Measurements from ENCODE around the gene LRCH3. TPM values are rescaled to one million over a fixed set of nuclear protein-coding genes. Genes with fewer than 3 reads are reported as not detected.

Gene LRCH3
- polyA plus RNA-seq, 1 donor from 2014 or later: 41.4 TPM

- peaks cover 30% of the 10 kb centered on the region for H3K79me2 ChIP-seq (replicated peaks; ENCODE audit: insufficient read depth, low read length)
- TF ChIP-seq MXI1 (conservative IDR thresholded peaks at IDR 0.05; ENCODE audit: poor library complexity, severe bottlenecking) (no peak), RAD21 (conservative IDR thresholded peaks at IDR 0.05) (no peak), EZH2 (IDR thresholded peaks at IDR 0.05; ENCODE audit: borderline replicate concordance, insufficient read depth, low read length, poor library complexity, severe bottlenecking) (no peak), CTCF (IDR thresholded peaks at IDR 0.05; ENCODE audit: poor library complexity, severe bottlenecking) (no peak), EP300 (conservative IDR thresholded peaks at IDR 0.05; ENCODE audit: poor library complexity, severe bottlenecking) (no peak), TAF1 (IDR thresholded peaks at IDR 0.05; ENCODE audit: low read depth) (no peak), POLR2AphosphoS5 (IDR thresholded peaks at IDR 0.05) (no peak), SMC3 (conservative IDR thresholded peaks at IDR 0.05; ENCODE audit: poor library complexity) (no peak), REST (IDR thresholded peaks at IDR 0.05; ENCODE audit: borderline replicate concordance) (no peak)
- H3K27me3 ChIP-seq (ENCODE audit: insufficient read depth, low read depth, low read length): no peaks in the 10 kb centered on the region
- no peaks in the 10 kb centered on the region for H3K9me2 ChIP-seq (ENCODE audit: insufficient read depth, low read length)
- peak overlapping the region; percentile 95 for H3K4me3 ChIP-seq (ENCODE audit: low read length)
- peaks cover 13% of the 10 kb centered on the region for H4K20me1 ChIP-seq (ENCODE audit: insufficient read depth)
- H3K9ac ChIP-seq (ENCODE audit: low read length): peak overlapping the region; percentile 92
- H3K9me3 ChIP-seq (ENCODE audit: low read length): no peaks in the 10 kb centered on the region
- H3K36me3 ChIP-seq (ENCODE audit: insufficient read depth, low read length): no peaks in the 10 kb centered on the region
- peaks cover 7% of the 10 kb centered on the region for H3F3A ChIP-seq (ENCODE audit: insufficient read depth, low read length, poor library complexity, severe bottlenecking)
- peak overlapping the region; percentile 85 for H3K4me2 ChIP-seq (ENCODE audit: low read length)
- peak overlapping the region; percentile 93 for H3K27ac ChIP-seq (ENCODE audit: low read length)
- peak overlapping the region; percentile 61 for H2AFZ ChIP-seq (ENCODE audit: low read depth, low read length)
These were observed 42.3 kb upstream of the LRCH3 start for GRCh38 chr3:197748597-197749314.

GRCh38 chr3:197749315-197749600 is 41.8 kb upstream of the LRCH3 start:
- Histone ChIP-seq H3K4me2 (ENCODE audit: low read length) (peak overlapping the region; percentile 85), H3K9me2 (ENCODE audit: insufficient read depth, low read length) (no peaks in the 10 kb centered on the region), H3K4me3 (ENCODE audit: low read length) (peak overlapping the region; percentile 95), H3K9me3 (ENCODE audit: low read length) (no peaks in the 10 kb centered on the region), H3K9ac (ENCODE audit: low read length) (peak overlapping the region; percentile 92), H4K20me1 (ENCODE audit: insufficient read depth) (peaks cover 13% of the 10 kb centered on the region), H3F3A (ENCODE audit: insufficient read depth, low read length, poor library complexity, severe bottlenecking) (peaks cover 7% of the 10 kb centered on the region), H3K79me2 (replicated peaks; ENCODE audit: insufficient read depth, low read length) (peaks cover 35% of the 10 kb centered on the region), H3K27ac (ENCODE audit: low read length) (peak overlapping the region; percentile 93), H3K36me3 (ENCODE audit: insufficient read depth, low read length) (no peaks in the 10 kb centered on the region), H3K27me3 (ENCODE audit: insufficient read depth, low read depth, low read length) (no peaks in the 10 kb centered on the region), H2AFZ (ENCODE audit: low read depth, low read length) (peak overlapping the region; percentile 61)
- TF ChIP-seq EP300 (conservative IDR thresholded peaks at IDR 0.05; ENCODE audit: poor library complexity, severe bottlenecking) (no peak), CTCF (IDR thresholded peaks at IDR 0.05; ENCODE audit: poor library complexity, severe bottlenecking) (no peak), EZH2 (IDR thresholded peaks at IDR 0.05; ENCODE audit: borderline replicate concordance, insufficient read depth, low read length, poor library complexity, severe bottlenecking) (no peak), TAF1 (IDR thresholded peaks at IDR 0.05; ENCODE audit: low read depth) (peak; percentile 65), POLR2AphosphoS5 (IDR thresholded peaks at IDR 0.05) (peak; percentile 50), SMC3 (conservative IDR thresholded peaks at IDR 0.05; ENCODE audit: poor library complexity) (no peak)

Data from neural cell (in vitro differentiated cells).